Activated T-cell treated with anti-CD3 and anti-CD28 coated beads, Interleukin-2, amount 50 U/mL, for 72 hours (primary cell): ENCODE measurements around the gene CYP2A13. TPM values are rescaled to one million over a fixed set of nuclear protein-coding genes. Genes with fewer than 3 reads are reported as not detected.
A peak's percentile ranks its signal among the peaks of the same experiment; 100 is the strongest.
"Not testable (repeated sequence)": the region's sequence is repeated elsewhere in the genome, so short reads cannot be mapped to it uniquely, and the experiment has no call there.

Experiments
- ATAC-seq, 2 donors: fragments of 150-1000 bp; cut with Tn5 transposase; replicated peaks in 1 of 2; 2 replicates each; pipeline ENCODE4 v1.10.0; 2021; ENCODE audit warnings: moderate library complexity in 2 of 2, mild to moderate bottlenecking in 1 of 2
- DNase-seq, 2 donors: peaks; one replicate each; pipeline ENCODE4 v3.0.0; 2021 to 2022; ENCODE audit warnings: mixed read lengths in 1 of 2
- H3K27ac Mint-ChIP-seq: one replicate; pipeline ENCODE4 v1.8.0; 2022; ENCODE audit warnings: mild to moderate bottlenecking, moderate library complexity, mixed read lengths
- H3K27me3 Mint-ChIP-seq: one replicate; pipeline ENCODE4 v1.8.0; 2022; ENCODE audit warnings: low read depth, mixed read lengths
- H3K36me3 Mint-ChIP-seq, 2 donors: one replicate each; pipeline ENCODE4 v1.8.0; 2022; ENCODE audit warnings: mixed read lengths in 2 of 2, mild to moderate bottlenecking in 1 of 2; ENCODE audit not compliant: insufficient read depth in 2 of 2
- H3K4me1 Mint-ChIP-seq: one replicate; pipeline ENCODE4 v1.8.0; 2022; ENCODE audit warnings: low read depth, mixed read lengths
- H3K4me3 Mint-ChIP-seq, 2 donors: one replicate each; pipeline ENCODE4 v1.8.0; 2022; ENCODE audit warnings: mild to moderate bottlenecking in 2 of 2, mixed read lengths in 2 of 2, moderate library complexity in 2 of 2
- H3K9me3 Mint-ChIP-seq, 2 donors: one replicate each; pipeline ENCODE4 v1.8.0; 2022; ENCODE audit warnings: mixed read lengths in 2 of 2
- total RNA-seq, 2 donors: library from RNA; stranded (reverse); gene quantifications; one replicate each; pipeline ENCODE4 v1.2.3, GENCODE V29; 2022

The CYP2A13 gene, protein sequence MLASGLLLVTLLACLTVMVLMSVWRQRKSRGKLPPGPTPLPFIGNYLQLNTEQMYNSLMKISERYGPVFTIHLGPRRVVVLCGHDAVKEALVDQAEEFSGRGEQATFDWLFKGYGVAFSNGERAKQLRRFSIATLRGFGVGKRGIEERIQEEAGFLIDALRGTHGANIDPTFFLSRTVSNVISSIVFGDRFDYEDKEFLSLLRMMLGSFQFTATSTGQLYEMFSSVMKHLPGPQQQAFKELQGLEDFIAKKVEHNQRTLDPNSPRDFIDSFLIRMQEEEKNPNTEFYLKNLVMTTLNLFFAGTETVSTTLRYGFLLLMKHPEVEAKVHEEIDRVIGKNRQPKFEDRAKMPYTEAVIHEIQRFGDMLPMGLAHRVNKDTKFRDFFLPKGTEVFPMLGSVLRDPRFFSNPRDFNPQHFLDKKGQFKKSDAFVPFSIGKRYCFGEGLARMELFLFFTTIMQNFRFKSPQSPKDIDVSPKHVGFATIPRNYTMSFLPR
- total RNA-seq: not detected

DNA sequence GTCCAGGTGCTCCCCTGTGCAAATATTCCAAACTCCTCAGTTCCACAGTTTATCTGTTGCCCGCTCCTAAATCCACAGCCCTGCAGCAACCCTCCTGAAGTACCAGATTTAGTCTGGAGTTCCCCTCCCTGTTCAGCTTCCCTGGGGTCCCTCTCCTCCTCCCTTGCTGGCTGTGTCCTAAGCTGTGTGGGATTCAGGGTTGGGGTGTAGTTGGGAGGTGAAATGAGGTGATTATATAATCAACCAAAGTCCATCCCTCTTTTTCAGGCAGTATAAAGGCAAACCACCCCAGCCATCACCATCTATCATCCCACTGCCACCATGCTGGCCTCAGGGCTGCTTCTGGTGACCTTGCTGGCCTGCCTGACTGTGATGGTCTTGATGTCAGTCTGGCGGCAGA lies at the start of gene CYP2A13:
CYP2A13 (plus strand) TSS at position 301 of the 400 bp plus-strand sequence; CDS start at position 322, 21 bp downstream.
- Mint-ChIP-seq H3K4me1 (peaks cover 7% of the 10 kb centered on the region), H3K36me3 (no peaks in the 10 kb centered on the region), H3K27me3 (peaks cover 65% of the 10 kb centered on the region), H3K9me3 (no peaks in the 10 kb centered on the region), H3K27ac (no peak within 1 kb of the TSS), H3K4me3 (no peak within 1 kb of the TSS)
- ATAC-seq: no peak
- no peak for DNase-seq

DNA sequence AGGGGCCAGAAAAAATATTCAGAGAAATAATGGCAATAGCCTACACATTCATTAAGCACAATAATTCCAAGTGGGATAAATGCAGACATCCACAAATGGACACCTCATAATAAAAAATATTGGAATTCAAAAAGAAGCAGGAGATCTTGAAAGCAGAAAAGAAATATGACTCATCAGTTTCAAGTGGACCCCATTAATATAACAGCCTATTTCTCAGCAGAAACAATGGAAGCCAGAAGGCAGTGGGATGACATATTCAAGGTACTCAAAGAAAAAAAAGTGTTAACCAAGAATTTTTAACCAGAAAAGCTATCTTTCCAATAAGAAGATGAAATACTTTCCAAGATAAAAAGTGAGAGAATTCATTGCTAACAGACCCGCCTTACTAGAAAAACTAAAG lies 48.4 kb upstream of the CYP2A13 start:
- Mint-ChIP-seq H3K9me3 (peaks cover 0 to 3% of the 10 kb centered on the region in 2 donors), H3K36me3 (no peaks in the 10 kb centered on the region), H3K27me3 (peaks cover 6% of the 10 kb centered on the region), H3K27ac (no peak overlapping the region), H3K4me3 (no peak overlapping the region), H3K4me1 (no peaks in the 10 kb centered on the region)
- ATAC-seq: no peak
- DNase-seq: no peak

DNA sequence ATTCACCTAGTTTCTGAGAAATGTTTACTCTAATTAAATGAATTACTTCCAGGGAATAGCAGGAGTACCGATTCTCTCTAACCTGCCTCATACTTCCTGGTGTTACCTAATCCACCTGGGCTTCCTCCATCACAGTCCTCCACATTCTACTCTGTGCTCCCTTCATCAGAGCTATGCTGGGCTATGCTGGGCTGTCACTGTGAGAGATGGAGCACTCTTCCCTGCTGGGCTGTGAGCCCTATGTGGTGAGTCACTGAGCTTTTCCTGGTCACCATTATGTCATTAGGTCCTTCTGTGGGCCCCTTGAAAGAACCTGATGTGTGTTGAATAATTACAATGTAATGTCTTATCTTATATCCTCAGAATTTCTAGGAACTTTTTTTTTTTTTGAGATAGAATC lies 43.2 kb upstream of the CYP2A13 start:
- H3K4me1 Mint-ChIP-seq, H3K27ac Mint-ChIP-seq, H3K4me3 Mint-ChIP-seq, H3K36me3 Mint-ChIP-seq, DNase-seq, H3K9me3 Mint-ChIP-seq: not testable (repeated sequence)
- ATAC-seq: peak in 1 of 2 donors; percentile 45
- H3K27me3 Mint-ChIP-seq: peaks cover 19% of the 10 kb centered on the region

DNA sequence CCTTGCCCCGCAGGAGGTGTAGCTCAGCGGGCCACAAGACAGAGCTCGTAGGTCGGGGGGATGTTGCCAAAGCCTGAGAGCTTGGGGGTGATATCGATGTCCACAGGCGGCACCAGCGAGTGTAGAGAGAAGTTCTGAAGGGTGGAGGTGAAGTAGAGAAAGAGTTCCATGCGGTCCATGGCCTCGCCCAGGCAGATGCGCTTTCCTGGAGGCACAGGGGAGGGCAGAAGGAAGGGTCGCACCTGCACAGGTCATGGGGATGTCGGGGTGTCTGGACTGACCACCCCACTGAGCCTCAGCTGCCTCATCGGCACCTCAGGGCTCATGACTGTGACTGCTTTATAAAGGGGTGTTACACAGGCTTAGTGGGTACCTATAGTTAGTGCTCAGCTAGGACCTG lies 37.8 kb upstream of the CYP2A13 start:
- DNase-seq (no peak), ATAC-seq (no peak)
- no peak overlapping the region for H3K27ac Mint-ChIP-seq
- no peaks in the 10 kb centered on the region for H3K4me1 Mint-ChIP-seq
- no peak overlapping the region for H3K4me3 Mint-ChIP-seq
- no peaks in the 10 kb centered on the region for H3K36me3 Mint-ChIP-seq
- no peaks in the 10 kb centered on the region for H3K9me3 Mint-ChIP-seq
- H3K27me3 Mint-ChIP-seq: peaks cover 40% of the 10 kb centered on the region

DNA sequence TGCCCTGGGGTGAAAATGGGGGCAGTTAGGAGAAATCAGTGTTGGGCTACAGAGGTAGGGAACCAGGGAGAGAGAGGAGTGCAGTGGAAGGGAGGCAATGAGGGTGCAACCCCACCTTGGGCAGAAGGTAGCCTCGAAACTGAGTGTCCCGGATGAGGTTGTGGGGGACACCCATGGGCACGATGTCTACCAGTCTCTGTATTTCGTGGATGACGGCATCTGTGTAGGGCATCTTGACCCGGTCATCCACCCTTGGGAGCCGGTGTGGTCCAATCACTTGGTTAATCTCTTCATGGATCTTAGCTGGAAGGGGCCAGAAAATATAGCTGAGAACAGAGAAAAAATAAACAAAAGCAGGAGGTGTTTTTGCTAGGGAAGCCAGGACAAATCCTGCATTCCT lies 36.1 kb upstream of the CYP2A13 start:
- not testable (repeated sequence) for H3K4me3 Mint-ChIP-seq, H3K27ac Mint-ChIP-seq, DNase-seq, ATAC-seq, H3K9me3 Mint-ChIP-seq, H3K36me3 Mint-ChIP-seq, H3K4me1 Mint-ChIP-seq
- peaks cover 42% of the 10 kb centered on the region for H3K27me3 Mint-ChIP-seq

DNA sequence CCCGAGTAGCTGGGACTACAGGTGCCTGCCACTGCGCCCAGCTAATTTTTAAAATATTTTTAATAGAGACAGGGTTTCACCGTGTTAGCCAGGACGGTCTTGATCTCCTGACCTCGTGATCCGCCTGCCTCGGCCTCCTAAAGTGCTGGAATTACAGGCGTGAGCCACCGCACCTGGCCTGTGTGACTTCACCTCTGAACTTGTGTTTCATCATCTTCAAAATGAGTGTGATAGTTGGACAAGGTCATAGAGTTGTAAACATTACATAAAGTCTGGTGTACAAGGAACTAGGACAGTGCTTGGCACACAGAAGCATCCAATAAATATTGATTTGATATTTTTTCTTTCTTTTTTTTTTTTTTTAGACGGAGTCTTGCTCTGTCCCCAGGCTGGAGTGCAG lies 34.9 kb upstream of the CYP2A13 start:
- H3K9me3 Mint-ChIP-seq, H3K27ac Mint-ChIP-seq, H3K4me1 Mint-ChIP-seq, H3K36me3 Mint-ChIP-seq, H3K4me3 Mint-ChIP-seq, DNase-seq, ATAC-seq: not testable (repeated sequence)
- H3K27me3 Mint-ChIP-seq: peaks cover 43% of the 10 kb centered on the region

DNA sequence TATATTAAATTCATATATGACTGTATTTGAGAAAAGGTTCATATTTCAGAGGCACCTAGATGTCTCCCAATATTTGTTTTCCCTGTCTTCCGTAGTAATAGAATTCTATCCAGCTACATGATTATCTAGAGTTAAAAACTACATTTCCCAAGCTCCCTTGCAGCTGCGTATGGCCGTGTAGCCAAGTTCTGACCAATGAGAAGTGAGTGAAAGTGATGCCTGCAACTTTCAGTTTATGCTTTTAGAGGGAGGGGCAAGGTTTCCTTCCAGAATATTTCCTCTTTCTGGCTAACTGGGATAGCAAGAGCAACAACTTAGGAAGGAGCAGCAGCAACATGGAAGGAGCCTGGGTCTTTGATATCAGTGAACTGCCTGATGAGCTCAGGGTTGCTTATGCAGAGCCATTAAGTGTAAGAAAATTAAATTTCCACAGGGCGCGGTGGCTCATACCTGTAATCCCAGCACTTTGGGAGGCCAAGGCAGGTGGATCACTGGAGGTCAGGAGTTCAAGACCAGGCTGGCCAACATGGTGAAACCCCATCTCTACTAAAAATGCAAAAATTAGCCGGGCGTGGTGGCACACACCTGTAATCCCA lies 23.2 kb upstream of the CYP2A13 start:
- Mint-ChIP-seq H3K36me3 (no peaks in the 10 kb centered on the region), H3K4me1 (no peaks in the 10 kb centered on the region), H3K4me3 (peak overlapping the region in 1 of 2 donors; percentile 24), H3K27me3 (peaks cover 30% of the 10 kb centered on the region), H3K9me3 (no peaks in the 10 kb centered on the region), H3K27ac (no peak overlapping the region)
- DNase-seq (no peak), ATAC-seq (no peak)

DNA sequence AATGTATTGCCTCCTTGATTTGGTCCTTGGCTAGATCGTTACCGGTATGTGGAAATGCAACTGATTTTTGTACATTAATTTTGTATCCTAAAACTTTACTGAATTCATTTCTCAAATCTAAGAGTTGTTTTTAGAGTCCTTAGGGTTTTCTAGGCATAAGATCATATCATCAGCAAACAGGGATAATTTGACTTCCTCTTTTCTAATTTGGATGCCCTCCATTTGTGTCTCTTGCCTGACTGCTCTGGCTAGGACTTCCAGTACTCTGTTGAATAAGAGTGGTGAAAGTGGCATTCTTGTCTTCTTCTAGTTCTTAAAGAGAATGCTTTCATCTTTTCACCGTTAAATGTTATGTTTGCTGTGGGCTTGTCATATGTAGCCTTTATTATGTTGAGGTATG lies 12.0 kb upstream of the CYP2A13 start:
- H3K4me3 Mint-ChIP-seq: no peak overlapping the region
- H3K27me3 Mint-ChIP-seq: peaks cover 16% of the 10 kb centered on the region
- no peak overlapping the region for H3K27ac Mint-ChIP-seq
- no peaks in the 10 kb centered on the region for H3K4me1 Mint-ChIP-seq
- DNase-seq: no peak
- peaks cover 6 to 7% of the 10 kb centered on the region in 2 donors for H3K9me3 Mint-ChIP-seq
- peaks cover 3 to 4% of the 10 kb centered on the region in 2 donors for H3K36me3 Mint-ChIP-seq
- ATAC-seq: no peak

DNA sequence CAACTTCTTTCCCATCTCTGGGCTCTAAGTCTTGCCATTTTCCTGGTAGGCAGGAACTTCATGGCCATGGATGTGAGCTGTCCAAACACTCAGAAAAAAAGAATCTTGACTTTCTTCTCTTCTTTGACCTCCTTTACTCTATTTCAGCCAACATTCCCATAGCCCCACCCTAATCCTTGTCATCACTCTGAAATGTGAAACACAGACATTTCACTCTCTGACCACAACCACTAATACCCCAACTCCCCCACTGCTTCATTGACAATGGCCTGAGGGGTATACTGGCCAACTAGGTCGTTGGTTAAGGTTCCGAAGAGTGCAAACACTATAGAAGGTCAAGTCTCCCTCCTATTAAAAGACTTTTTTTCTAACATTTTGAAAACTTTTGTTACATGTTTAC lies 4.7 kb upstream of the CYP2A13 start:
- Mint-ChIP-seq H3K4me3 (no peak overlapping the region), H3K36me3 (peaks cover 3 to 4% of the 10 kb centered on the region in 2 donors), H3K9me3 (peaks cover 3 to 7% of the 10 kb centered on the region in 2 donors), H3K27me3 (peaks cover 27% of the 10 kb centered on the region), H3K27ac (no peak overlapping the region), H3K4me1 (no peaks in the 10 kb centered on the region)
- DNase-seq: no peak
- no peak for ATAC-seq

DNA sequence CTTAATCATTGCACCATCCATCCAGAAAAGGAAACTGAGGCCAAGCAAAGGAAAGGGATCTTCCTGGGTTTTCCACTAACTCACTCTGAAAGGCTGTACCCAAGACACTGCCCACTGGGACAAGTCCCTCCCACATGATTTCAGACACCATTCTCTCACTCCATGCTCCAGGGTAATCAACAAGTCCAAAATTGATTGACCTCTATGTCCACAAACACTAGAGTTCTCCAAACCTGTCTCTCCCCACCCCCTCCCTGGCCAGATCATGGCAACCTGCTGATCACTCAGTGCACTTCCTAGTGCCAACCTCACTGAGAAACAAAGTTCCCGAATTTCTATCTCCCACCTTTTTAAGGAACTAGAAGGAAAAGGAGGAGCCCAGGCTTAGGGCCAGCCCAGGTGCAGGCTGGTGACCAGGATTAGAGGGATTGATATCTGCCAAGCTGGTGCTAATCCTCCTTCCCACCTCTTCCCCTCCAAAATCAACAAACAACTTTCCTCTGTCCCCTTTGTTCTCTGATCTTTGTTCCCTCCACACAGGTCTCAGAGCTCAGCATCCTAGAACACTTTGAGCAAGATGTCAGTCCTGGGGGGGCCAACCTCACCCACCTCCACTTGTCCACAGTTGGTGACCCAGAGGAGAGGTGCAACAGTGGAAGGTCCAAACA lies 2.4 kb upstream of the CYP2A13 start:
- Mint-ChIP-seq H3K4me3 (no peak overlapping the region), H3K27me3 (peaks cover 48% of the 10 kb centered on the region)
- no peak for ATAC-seq

DNA sequence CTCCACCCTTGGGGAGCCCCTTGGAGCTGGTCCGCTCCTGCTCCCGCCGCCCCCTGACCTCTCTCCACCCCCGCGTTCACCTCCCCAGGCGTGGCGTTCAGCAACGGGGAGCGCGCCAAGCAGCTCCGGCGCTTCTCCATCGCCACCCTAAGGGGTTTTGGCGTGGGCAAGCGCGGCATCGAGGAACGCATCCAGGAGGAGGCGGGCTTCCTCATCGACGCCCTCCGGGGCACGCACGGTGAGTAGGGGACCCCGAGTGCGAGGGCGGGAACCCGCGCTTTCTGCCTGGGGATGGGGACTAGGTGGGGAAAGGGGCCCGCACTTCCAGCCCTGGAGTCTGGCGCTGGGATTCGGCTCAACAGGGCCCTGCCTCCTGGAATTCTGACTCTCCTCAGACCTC lies 1.7 kb downstream of the CYP2A13 start:
- H3K4me3 Mint-ChIP-seq: no peak overlapping the region
- ATAC-seq: no peak
- peaks cover 7% of the 10 kb centered on the region for H3K4me1 Mint-ChIP-seq
- DNase-seq: no peak
- no peaks in the 10 kb centered on the region for H3K9me3 Mint-ChIP-seq
- peaks cover 79% of the 10 kb centered on the region for H3K27me3 Mint-ChIP-seq
- no peak overlapping the region for H3K27ac Mint-ChIP-seq
- no peaks in the 10 kb centered on the region for H3K36me3 Mint-ChIP-seq

More for the DNA sequence above, 2.4 kb upstream of the CYP2A13 start:
- no peak overlapping the region for H3K27ac Mint-ChIP-seq
- no peaks in the 10 kb centered on the region for H3K9me3 Mint-ChIP-seq
- peaks cover 7% of the 10 kb centered on the region for H3K4me1 Mint-ChIP-seq
- DNase-seq: no peak
- H3K36me3 Mint-ChIP-seq: peaks cover 0 to 2% of the 10 kb centered on the region in 2 donors

DNA sequence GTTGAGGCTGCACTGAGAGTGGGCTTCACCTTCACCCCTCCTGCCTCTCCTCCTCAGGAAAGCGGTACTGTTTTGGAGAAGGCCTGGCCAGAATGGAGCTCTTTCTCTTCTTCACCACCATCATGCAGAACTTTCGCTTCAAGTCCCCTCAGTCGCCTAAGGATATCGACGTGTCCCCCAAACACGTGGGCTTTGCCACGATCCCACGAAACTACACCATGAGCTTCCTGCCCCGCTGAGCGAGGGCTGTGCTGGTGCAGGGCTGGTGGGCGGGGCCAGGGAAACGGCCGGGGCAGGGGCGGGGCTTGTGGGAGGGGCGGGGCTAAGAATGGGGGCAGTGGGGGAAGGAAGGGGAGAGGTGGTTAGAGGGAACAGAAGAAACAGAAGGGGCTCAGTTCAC lies 7.5 kb downstream of the CYP2A13 start:
- no peaks in the 10 kb centered on the region for H3K4me1 Mint-ChIP-seq
- no peak overlapping the region for H3K27ac Mint-ChIP-seq
- DNase-seq (no peak), ATAC-seq (peak in 1 of 2 donors; percentile 43)
- H3K9me3 Mint-ChIP-seq: peaks cover 0 to 5% of the 10 kb centered on the region in 2 donors
- peaks cover 0 to 3% of the 10 kb centered on the region in 2 donors for H3K36me3 Mint-ChIP-seq
- no peak overlapping the region for H3K4me3 Mint-ChIP-seq
- peaks cover 37% of the 10 kb centered on the region for H3K27me3 Mint-ChIP-seq

DNA sequence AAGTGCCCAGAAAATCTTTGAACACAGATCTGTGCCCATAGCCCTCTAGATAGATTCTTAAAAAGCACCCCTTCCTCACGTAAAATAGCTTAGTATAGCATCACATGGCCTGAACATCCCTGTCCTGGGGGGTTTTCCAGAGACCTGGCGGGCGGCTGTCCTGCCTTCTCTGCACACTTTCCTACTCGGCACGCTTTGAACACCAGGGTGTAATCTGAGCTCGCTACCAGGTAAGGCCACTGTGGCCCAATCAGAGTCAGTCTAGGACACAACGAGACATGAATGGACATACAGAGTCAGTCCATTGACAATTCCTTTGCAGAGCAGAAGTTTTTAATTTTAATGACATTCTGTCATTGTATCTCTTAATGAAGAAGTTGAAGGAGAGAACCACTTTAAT lies 8.1 kb downstream of the CYP2A13 start:
- Mint-ChIP-seq H3K27ac (no peak overlapping the region), H3K36me3 (peaks cover 3% of the 10 kb centered on the region in 2 donors), H3K4me3 (no peak overlapping the region), H3K4me1 (no peaks in the 10 kb centered on the region), H3K27me3 (peaks cover 30% of the 10 kb centered on the region), H3K9me3 (peaks cover 4 to 9% of the 10 kb centered on the region in 2 donors)
- no peak for DNase-seq
- ATAC-seq: no peak
